Measurements from ENCODE around the gene GRIK3.

Gene GRIK3

GRCh38 chr1:36846357-36846756 is 188.0 kb downstream of the GRIK3 start:
- TF ChIP-seq CTCF (IDR thresholded peaks at IDR 0.05) (no peak), ZFX (IDR thresholded peaks at IDR 0.05; ENCODE audit: borderline replicate concordance) (no peak)
- H3K27ac ChIP-seq: no peak overlapping the region

- TF ChIP-seq ZFX (IDR thresholded peaks at IDR 0.05; ENCODE audit: borderline replicate concordance) (no peak), CTCF (IDR thresholded peaks at IDR 0.05) (no peak)
- no peak overlapping the region for H3K27ac ChIP-seq
Observed at GRCh38 chr1:36845802-36846201, 188.5 kb downstream of the GRIK3 start.

- H3K27ac ChIP-seq: no peak overlapping the region
- TF ChIP-seq ZFX (IDR thresholded peaks at IDR 0.05; ENCODE audit: borderline replicate concordance): no peak
- no peak for TF ChIP-seq CTCF (IDR thresholded peaks at IDR 0.05)
Observed at GRCh38 chr1:36844917-36845316, 189.4 kb downstream of the GRIK3 start.

GRCh38 chr1:36843906-36844610 is 190.3 kb downstream of the GRIK3 start:
- TF ChIP-seq ZFX (IDR thresholded peaks at IDR 0.05; ENCODE audit: borderline replicate concordance) (no peak), CTCF (IDR thresholded peaks at IDR 0.05) (no peak)
- H3K27ac ChIP-seq: no peak overlapping the region

- H3K27ac ChIP-seq: no peak overlapping the region
- TF ChIP-seq ZFX (IDR thresholded peaks at IDR 0.05; ENCODE audit: borderline replicate concordance) (no peak), CTCF (IDR thresholded peaks at IDR 0.05) (no peak)
Observed at GRCh38 chr1:36843027-36843426, 191.3 kb downstream of the GRIK3 start.

- no peak overlapping the region for H3K27ac ChIP-seq
- TF ChIP-seq CTCF (IDR thresholded peaks at IDR 0.05): no peak
- TF ChIP-seq ZFX (IDR thresholded peaks at IDR 0.05; ENCODE audit: borderline replicate concordance): no peak
Observed at GRCh38 chr1:36842448-36842847, 191.9 kb downstream of the GRIK3 start.

GRCh38 chr1:36839485-36839884 is 194.8 kb downstream of the GRIK3 start:
- no peak overlapping the region for H3K27ac ChIP-seq
- TF ChIP-seq ZFX (IDR thresholded peaks at IDR 0.05; ENCODE audit: borderline replicate concordance): no peak
- no peak for TF ChIP-seq CTCF (IDR thresholded peaks at IDR 0.05)

Measured in 22Rv1 (cell line).